GM19463 (cell line): ENCODE results near the gene LYZ.

ENCODE experiments used
- ATAC-seq: cut with Tn5 transposase; IDR thresholded peaks from one replicate; pipeline ENCODE4 v1.9.1; 2021; ENCODE audit warnings: mild to moderate bottlenecking, moderate library complexity; ENCODE audit not compliant: unreplicated experiment

The LYZ gene

DNA sequence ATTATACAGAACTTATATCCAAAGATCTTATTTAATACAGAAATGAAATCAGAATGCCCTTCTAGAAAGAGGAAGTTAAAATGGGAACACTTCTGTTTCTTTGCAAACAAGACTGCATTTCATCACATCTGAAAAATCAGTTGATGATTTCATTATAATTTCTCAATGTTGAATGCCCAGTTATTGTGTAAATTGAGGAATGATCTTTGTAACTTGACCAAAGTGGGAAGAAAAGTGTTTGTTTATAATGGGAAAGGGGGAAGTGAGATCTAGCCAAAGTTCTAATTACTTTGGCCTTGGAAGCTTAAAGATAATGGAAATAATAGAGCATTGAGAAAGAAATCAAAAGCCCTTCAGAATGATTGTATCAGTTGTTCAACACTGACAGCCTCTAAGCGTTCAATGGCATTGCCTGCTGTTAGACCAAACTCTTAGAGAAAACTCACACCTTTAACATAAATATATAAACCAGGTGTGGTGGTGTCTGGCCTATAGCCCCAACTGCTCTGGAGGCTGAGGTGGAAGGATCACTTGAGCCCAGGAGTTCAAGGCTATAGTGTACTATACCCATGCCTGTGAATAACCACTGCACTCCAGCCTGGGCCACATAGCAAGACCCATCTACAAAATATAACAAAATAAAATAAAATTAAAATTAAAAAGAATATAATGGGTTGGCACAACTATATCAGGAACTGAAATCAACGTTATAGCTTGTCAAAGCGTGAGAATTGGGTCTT is 9.9 kb upstream of the LYZ start:
- no peak for ATAC-seq

DNA sequence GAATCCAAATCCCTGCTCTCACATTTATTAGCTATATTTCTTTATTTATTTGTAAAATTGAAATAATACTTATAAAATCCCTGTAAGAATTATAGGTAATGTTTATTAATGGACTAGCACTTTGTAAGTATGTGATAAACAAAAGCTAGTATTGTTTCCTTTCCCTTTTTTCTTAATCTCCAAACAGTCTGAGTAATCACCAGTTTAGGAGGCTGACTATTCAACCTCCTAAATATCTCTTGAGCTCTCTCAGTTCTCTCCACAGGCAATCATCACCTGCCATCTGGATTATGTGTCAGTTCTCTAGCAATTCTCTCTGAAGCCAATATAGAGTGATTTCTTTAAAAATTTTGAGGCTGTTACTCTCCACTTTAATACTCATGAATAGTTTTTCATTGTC is 9.2 kb upstream of the LYZ start:
- no peak for ATAC-seq

DNA sequence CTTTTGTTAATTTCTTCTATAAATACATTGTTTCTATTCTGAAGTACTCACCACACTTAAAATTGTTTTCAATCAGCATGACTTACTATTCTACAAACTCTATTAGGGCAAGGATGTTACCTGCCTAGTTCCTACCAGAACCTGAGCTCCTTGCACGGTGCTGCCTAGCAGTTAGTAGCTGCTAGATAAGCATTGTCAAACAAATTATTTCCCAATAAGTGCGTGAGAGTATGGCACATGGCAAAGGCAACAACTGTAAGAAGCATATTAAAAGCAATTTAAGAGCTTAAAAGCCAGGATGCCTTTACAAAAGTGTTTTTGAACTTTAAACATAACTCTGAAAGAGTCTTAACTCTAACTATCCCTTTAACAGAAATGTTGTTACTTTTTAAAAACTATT is 8.2 kb upstream of the LYZ start:
- no peak for ATAC-seq

DNA sequence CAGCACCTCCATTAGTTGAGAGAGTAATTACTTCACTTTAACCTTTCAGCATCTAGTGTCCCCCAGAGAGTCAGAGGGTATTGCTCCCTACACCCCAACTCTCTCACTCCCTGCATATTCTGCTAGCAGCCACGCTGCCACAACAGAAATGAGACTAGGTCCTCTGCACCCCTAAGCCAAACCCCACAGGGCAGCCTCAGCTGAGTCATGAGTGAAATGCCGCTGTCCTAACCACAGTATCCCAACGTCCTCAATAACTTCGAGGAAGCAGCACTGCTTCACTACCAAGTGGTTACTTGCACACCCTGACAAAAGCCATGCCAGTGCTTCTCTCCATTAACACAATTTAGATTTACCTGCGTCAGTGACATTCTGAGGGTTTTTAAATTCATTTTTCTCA is 6.9 kb upstream of the LYZ start:
- no peak for ATAC-seq

DNA sequence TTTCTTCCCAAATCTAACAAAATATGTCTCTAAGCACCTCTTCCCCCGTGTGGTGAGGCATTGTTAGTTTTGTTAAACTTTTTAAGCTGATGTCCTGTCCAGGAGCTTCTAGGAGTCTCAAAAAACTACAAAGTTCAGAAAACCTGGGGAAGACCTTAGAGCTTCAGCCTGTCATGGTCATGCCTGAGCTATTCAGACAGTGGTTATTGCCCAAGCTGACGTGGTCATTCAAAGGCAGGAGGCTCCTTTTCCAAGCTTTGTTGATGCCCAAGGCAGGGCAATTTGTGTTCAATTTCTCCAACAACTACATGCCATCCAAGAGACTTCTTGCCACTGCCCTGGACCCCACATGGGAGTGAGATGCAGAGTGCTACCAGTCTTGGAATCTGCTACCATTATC is 5.8 kb upstream of the LYZ start:
- no peak for ATAC-seq

DNA sequence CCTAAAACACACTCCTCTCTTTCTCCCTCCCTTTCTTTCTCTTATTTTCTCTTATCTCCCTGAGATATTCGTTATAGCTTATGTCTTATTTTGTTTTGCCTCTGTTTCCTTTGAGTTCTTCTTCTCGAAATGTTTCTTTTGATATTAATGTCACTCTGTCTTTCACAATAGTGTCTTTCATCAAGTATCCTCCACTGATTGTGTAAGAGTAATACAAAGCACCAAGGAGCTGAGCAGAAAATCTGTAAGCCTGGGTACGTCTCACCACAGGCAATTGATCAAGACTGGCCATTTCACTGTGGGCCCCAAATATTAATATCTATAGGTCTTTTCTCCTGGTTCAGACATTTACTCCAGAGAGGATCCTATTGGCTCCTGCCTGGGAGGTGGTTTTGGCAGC is 4.8 kb upstream of the LYZ start:
- ATAC-seq, result no peak

DNA sequence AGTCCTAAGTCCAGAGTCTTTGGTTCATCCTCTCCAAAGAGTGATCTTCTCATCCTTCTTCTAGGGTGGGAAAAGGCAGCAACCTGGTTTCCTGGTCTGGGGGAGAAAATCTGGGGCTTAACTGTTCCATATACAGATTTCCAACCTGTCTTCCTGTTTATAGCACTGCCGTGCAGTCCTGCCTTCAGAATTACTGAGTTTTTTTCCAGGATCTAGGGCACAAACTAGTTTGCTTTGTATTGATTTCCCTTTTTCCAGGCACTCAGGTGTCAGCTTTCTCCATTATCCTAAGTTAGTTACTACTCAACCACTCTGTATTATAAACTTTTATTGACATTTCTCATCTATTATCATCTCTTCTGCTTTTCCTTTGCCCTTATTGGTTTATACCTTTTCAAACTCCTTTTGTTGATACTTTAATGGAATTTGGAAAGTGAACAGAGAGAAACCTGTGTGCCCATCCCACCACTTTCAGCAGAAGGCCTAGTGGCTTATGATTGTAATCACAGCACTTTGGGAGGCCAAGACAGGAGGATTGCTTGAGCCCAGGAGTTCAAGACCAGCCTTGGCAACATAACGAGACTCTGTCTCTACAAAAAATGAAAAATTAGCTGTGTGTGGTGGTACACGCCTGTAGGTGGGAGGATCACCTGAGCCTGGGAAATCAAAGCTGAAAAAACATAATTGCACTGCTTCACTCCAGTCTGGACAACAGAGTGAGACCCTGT is 4.1 kb upstream of the LYZ start:
- ATAC-seq, result no peak

DNA sequence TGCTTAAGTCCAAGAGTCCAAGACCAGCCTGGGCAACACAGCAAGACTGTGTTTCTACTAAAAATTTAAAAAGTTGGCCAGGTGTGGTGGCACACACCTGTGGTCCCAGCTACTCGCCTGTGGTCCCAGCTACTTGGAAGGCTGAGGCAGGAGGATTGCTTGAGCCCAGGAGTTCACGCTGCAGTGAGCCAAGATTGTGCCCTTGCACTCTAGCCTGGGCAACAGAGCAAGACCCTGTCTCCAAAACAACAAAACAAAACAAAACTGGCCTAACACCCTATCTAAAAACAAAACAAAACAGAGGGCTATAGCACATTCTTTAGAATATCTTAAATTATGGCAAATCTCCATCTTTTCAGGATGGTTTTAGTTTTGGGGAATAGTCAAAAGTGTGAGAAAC is 3.1 kb upstream of the LYZ start:
- ATAC-seq, result no peak

DNA sequence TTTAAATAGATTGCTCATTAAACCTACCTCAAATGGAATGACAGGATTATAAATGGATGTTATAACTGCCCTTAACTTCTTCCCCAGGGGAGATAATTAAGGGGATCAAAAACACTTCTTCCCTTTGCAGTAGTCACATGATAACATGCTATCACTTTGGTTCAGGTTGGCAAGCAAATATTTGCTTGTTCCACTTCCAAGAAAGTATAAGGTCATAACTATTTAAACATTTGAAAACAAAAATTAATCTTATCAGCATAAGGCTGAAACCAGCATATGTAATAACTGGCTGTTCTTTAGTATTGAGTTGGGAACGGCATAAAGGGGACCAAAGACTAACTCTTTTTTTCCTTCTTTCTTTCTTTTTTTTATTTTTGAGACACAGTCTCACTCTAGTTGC is 2.4 kb upstream of the LYZ start:
- no peak for ATAC-seq

DNA sequence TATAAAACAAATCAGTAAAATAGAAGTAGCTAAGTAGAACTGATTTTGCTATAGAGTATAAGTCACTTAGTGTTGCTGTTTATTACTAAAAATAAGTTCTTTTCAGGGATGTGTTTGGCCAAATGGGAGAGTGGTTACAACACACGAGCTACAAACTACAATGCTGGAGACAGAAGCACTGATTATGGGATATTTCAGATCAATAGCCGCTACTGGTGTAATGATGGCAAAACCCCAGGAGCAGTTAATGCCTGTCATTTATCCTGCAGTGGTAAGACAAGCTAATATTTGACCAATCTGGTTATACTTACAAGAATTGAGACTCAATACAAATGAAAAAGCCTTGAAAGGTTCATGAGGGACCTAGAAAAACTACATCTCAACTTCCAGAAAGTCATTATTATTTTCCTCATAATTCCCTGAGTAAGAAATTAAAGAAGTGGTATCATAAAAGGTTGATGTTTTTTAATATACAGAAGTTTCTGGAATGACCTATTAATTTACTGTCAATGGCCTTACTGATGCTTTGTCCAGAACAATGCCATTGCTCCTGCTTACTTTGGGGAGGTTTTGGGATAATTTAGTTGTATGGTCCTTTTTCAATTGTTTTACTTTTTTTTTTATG is 1.9 kb downstream of the LYZ start:
- ATAC-seq, result no peak

DNA sequence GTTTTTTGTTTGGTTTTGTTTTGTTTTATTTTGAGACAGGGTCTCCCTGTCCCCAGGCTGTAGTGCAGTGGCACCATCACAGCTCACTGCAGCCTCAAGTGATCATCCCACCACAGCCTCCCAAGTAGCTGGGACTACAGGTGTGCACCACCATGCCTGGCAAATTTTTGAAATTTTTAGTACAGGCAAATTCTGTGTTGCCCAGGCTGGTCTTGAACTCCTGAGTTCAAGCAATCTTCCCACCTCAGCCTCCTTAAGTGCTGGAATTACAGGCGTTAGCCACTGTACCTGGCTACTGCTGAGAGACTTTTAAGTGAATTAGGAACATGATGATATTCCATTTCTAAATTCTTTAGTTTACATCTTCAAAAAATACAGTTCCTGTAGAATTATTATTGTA is 2.6 kb downstream of the LYZ start:
- no peak for ATAC-seq

DNA sequence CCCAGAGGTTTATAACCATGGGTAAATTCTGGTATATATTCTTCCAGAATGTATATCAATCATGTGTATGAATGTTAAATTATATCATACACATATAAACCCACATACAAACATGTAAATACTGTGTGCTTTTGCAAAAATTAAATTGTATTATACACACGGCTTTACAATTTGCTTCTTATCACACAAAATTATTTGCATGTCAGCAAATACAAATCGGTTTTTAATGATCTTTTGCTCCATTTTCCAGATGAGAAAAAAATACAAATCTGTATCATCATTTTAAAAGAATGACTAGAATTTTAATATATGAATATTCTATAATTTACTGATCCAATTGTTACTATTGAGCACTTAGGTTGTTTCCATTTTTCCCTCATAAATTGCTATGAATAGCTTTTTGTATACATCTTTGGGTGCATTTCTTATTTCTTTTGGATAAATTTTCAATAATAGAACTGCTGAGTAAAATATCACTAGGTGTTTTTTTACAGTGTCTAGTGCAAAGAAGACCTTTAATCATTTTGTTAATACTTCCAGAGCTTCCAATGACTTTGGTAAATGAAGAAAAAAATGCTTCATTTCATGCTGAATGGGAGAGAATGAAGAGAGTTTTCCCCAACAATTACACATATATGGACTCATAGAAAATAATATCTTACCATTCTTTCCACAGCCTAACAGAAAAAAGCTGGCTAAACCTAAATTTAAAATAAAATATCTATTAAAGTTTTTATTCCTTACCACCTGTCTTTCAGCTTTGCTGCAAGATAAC is 3.5 kb downstream of the LYZ start:
- ATAC-seq, result no peak

DNA sequence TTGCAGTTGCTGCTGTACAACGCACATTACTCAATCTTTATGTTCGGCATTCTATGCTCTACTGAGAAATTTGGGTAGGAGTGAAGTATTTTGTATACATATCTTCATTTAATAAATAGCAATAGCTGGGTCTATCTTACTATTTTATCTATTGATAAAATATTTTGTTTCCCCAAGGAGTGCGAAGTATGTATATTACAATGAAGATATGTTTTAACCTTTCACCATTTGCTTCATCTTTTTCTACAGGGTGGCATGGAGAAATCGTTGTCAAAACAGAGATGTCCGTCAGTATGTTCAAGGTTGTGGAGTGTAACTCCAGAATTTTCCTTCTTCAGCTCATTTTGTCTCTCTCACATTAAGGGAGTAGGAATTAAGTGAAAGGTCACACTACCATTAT is 4.7 kb downstream of the LYZ start:
- ATAC-seq, result no peak

DNA sequence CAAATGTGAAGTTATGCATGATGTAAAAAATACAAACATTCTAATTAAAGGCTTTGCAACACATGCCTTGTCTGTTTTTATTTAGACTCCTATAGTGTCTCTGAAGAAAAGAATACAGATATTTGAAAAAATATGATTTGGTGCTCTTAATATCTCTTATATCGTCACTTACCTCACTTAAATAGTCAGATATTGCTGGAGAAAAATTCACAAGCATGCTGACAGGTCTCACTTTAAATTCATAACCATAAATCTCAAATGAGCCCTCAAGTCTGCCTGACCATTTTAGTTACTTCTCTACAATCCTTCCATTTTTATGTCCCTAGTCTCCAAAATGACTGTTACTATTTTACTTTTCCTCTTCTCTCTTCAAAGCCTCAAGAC is 6.0 kb downstream of the LYZ start:
- ATAC-seq, result no peak

DNA sequence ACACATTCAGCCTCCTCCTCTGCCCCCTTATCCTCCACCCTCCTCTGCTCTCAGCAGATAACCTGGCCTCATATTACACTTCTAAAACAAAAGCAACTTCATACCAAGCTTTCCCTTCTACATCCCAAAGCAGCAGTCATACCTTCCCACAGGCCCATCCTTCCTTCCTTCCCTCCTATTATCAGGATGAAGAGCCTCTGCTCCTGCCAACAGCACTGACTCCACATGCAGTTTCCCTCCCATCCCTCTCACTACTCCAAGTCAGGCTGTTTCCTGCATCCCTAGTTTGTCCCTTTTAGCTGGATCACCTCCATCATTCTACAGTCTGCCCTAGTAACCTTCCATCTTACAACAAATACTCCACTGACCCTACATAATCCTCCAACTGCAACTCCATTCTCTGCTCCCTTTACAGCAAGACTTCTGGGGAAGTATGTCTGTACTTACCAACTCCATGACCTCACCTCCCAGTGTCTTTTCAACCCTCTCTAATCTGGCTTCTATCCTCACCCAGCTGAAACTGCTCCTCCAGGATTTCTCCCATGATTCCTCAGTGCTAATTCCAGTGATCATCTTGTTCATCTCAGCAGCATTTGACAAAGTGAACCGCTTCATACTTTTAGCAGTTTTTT is 6.5 kb downstream of the LYZ start:
- ATAC-seq, result no peak

DNA sequence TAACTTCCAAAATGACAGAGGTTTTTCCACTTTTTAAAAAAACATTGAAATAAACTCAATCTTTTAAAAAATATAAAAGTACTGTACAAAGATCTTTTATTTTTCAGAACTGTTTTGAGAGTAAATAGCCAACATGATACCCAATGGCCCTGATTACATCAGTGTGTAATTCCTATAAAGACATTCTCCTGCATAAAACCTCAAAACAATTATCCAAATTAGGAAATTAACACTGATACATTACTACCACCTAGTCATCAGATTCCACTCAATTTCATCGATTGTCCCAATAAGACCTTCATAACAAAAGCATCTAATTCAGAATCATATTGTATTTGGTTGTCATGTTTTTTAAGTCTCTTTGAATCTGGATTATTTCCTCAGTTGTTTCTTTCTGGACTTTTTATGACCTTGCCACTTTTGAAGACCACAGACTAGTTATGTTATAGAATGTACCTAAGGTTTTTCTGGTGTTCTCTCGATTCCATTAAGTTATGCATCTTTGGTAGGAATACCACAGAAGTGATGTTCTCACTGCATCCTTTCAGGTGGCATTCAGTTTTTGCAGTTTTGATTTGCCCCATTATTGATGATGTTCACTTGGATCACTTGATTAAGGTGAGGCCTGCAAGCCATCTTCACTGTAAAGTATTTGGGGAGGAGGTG is 7.3 kb downstream of the LYZ start:
- ATAC-seq, result no peak

DNA sequence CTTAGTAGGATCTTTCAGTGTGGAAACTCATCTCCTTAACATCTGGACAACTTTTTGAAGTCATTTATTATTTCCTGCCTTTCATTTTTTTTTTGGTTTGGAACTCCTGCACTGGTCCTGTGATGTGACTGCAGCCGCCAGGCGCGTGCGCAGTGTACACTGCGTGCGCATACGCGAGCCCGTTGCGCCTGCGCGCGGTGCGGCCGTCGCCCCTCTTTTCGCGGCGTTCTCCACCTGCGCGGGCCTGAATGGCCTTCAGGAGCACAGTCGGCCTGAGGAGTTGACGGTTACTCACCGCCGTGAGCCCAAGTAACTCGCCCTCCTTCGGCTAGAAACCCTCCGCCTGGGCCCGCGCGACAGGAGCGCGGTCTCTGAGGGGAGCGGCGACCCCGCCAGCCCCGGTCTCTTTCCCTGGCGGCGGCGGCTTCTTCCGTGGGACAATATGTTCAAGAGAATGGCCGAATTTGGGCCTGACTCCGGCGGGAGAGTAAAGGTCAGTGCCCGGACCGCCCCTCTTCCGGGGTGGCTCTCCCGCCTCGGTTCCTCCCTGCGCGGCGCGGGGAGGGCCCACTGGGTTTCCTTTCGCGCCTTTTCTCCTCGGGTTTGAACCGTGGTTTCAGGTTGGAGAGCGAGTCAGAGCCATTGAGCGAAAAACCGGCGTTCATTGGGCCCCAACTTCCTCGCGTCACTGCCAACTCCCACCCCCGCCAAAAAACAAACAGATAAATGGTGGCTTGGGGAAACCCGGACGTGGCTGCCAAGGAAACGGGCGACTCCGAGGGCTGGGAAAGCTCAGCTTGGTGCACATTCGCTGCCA is 11.6 kb downstream of the LYZ start, which contains the start of gene YEATS4:
TSS of gene YEATS4 (plus strand) at position 213 of the 817 bp plus-strand sequence. CDS start at position 443, 230 bp downstream.
- peak; percentile 73 for ATAC-seq

DNA sequence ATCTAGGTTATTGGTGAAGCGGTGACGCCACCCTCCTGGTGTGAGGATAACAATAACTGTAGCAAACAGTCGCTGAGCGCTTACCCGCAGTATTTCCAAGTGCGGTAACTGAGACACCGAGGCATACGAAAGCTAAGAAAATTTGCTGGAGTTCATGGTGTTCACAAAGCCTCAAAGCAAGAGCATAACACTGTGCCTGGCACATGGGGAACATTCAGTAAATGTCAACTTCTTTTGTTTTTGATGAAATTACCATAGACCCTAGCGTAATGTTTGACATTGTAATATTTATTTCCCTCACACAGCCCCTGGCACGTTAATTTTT is 12.1 kb downstream of the LYZ start:
- ATAC-seq, result no peak

DNA sequence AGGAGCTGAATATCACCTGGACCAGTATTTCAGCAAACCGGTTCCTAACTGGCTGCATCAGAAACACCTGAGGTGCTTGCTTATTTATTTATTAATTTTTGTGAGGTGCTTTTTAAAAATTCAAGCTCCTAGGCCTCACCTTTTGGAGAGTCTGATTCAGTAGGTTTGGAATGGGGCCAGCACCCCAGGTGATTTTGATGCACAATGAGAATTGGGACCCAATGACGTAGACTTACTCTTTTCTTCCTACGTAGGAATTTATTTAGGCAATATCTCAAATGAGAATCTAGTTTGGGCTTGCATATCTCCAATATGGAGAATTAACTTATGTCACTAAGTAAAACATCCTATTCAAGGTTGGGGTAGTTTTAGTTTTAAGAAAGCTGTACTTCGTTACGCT is 18.6 kb downstream of the LYZ start:
- no peak for ATAC-seq

DNA sequence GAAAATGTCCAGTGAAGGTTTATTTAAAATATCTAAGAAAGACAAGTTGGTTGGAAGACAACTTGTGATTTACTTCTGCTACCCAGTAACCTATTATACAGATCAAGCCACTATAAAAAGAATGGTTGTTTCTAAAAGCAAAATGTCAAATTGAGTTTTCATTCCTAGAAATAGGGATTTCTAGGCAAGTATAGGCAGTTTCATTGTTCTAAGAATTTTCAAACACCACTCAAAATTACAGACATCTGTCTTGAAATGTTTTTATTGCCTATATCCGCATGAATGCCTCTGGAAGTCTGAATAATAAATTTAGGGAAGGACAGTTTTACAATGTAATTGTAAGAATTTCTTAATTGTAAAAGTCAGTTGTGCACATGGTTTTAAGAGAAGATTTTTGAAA is 20.0 kb downstream of the LYZ start:
- no peak for ATAC-seq
